ENCODE measurements around the gene SRGAP1.

DNA sequence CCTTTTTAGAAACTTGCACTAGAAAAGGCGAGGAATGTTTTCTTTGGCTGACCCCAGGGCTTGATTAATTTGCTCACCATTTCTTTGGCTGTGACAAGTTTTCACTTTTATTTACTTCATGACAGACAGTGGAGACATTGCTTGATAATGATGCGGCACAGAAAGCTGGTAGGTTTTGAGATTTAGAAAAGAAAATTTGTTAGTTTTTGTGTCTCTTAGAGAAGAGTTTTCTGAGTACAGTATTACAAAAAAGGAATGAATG is 18.4 kb downstream of the SRGAP1 start:
- TF ChIP-seq, protein P1, sequence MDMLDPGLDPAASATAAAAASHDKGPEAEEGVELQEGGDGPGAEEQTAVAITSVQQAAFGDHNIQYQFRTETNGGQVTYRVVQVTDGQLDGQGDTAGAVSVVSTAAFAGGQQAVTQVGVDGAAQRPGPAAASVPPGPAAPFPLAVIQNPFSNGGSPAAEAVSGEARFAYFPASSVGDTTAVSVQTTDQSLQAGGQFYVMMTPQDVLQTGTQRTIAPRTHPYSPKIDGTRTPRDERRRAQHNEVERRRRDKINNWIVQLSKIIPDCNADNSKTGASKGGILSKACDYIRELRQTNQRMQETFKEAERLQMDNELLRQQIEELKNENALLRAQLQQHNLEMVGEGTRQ (IDR thresholded peaks at IDR 0.05; ENCODE audit: low read length) = no peak
- TF ChIP-seq NRF1 (IDR thresholded peaks at IDR 0.05; ENCODE audit: low read depth, low read length) (no peak), EGR1 (IDR thresholded peaks at IDR 0.05; ENCODE audit: borderline replicate concordance, low read depth, low read length) (no peak), YY1 (IDR thresholded peaks at IDR 0.05; ENCODE audit: low read depth, low read length) (no peak), RFX5 (IDR thresholded peaks at IDR 0.05; ENCODE audit: borderline replicate concordance, low read depth, low read length) (no peak)
